ENCODE data around the gene PLEKHG5.

PLEKHG5 gene

GRCh38 chr1:6475381-6476133, 15.9 kb downstream of the PLEKHG5 start:
- peak; percentile 72 for DNase-seq (ENCODE audit: low spot score)

- no peak for DNase-seq (ENCODE audit: low spot score)
Observed at GRCh38 chr1:6474815-6475282, 16.6 kb downstream of the PLEKHG5 start.

- DNase-seq (ENCODE audit: low spot score), result no peak
Observed at GRCh38 chr1:6473974-6474814, 17.3 kb downstream of the PLEKHG5 start.

- no peak for DNase-seq (ENCODE audit: low spot score)
Observed at GRCh38 chr1:6473156-6473555, 18.3 kb downstream of the PLEKHG5 start.

GRCh38 chr1:6472391-6472790, 19.1 kb downstream of the PLEKHG5 start:
- no peak for DNase-seq (ENCODE audit: low spot score)

- no peak for DNase-seq (ENCODE audit: low spot score)
Observed at GRCh38 chr1:6471970-6472368, 19.5 kb downstream of the PLEKHG5 start.

- no peak for DNase-seq (ENCODE audit: low spot score)
Observed at GRCh38 chr1:6471086-6471969, 20.1 kb downstream of the PLEKHG5 start.

- no peak for DNase-seq (ENCODE audit: low spot score)
Observed at GRCh38 chr1:6470132-6471085, 21.1 kb downstream of the PLEKHG5 start.

GRCh38 chr1:6468729-6469461, 22.6 kb downstream of the PLEKHG5 start:
- no peak for DNase-seq (ENCODE audit: low spot score)

- DNase-seq (ENCODE audit: low spot score), result no peak
Observed at GRCh38 chr1:6467744-6468688, 23.5 kb downstream of the PLEKHG5 start.

- DNase-seq (ENCODE audit: low spot score), result no peak
Observed at GRCh38 chr1:6467224-6467623, 24.2 kb downstream of the PLEKHG5 start.

GRCh38 chr1:6466751-6467150, 24.7 kb downstream of the PLEKHG5 start:
- DNase-seq (ENCODE audit: low spot score), result no peak

GRCh38 chr1:6466023-6466422, 25.4 kb downstream of the PLEKHG5 start, which contains the start of gene TNFRSF25:
TNFRSF25 (minus strand) TSS chr1:6466173; CDS start chr1:6466107, 66 bp downstream.
- DNase-seq (ENCODE audit: low spot score), result no peak

- DNase-seq (ENCODE audit: low spot score), result no peak
Observed at GRCh38 chr1:6465461-6466005, 25.9 kb downstream of the PLEKHG5 start.

GRCh38 chr1:6464915-6465314, 26.6 kb downstream of the PLEKHG5 start:
- DNase-seq (ENCODE audit: low spot score), result no peak

- DNase-seq (ENCODE audit: low spot score), result no peak
Observed at GRCh38 chr1:6464514-6464836, 27.0 kb downstream of the PLEKHG5 start.

GRCh38 chr1:6463120-6463412, 28.4 kb downstream of the PLEKHG5 start:
- no peak for DNase-seq (ENCODE audit: low spot score)

- no peak for DNase-seq (ENCODE audit: low spot score)
Observed at GRCh38 chr1:6462412-6463119, 28.9 kb downstream of the PLEKHG5 start.

All from hematopoietic multipotent progenitor cell treated with erythropoietin and hydrocortisone succinate and interleukin-3 and kit ligand, for 15 days (in vitro differentiated cells).